H9 (cell line): ENCODE measurements around the gene NMRAL1. TPM values are rescaled to one million over a fixed set of nuclear protein-coding genes. Genes with fewer than 3 reads are reported as not detected.

ENCODE experiments used
- DNase-seq: peaks from one replicate; pipeline ENCODE4 v3.0.0-alpha.2; 2017
- H2AFZ ChIP-seq: one replicate; pipeline ENCODE4 v1.6.1; 2013; ENCODE audit warnings: mild to moderate bottlenecking, low read length, control low read depth, moderate library complexity
- H2AK5ac ChIP-seq: 2 replicates; pipeline ENCODE4 v1.6.1; 2013; ENCODE audit warnings: low read length, control low read depth, mixed read lengths; ENCODE audit not compliant: insufficient read length
- H2BK120ac ChIP-seq: one replicate; pipeline ENCODE4 v1.6.1; 2013; ENCODE audit warnings: low read depth, mild to moderate bottlenecking, low read length, control low read depth, inconsistent platforms; ENCODE audit not compliant: poor library complexity, severe bottlenecking
- H2BK12ac ChIP-seq: 2 replicates; pipeline ENCODE4 v1.6.1; 2013; ENCODE audit warnings: low read length, control low read depth, mixed read lengths, low read depth; ENCODE audit not compliant: insufficient read length
- H2BK15ac ChIP-seq: 2 replicates; pipeline ENCODE4 v1.6.1; 2013; ENCODE audit warnings: low read depth, low read length, control low read depth
- H2BK20ac ChIP-seq: one replicate; pipeline ENCODE4 v1.6.1; 2013; ENCODE audit warnings: low read depth, mild to moderate bottlenecking, low read length, control low read depth, inconsistent platforms; ENCODE audit not compliant: poor library complexity, severe bottlenecking
- H2BK5ac ChIP-seq: 2 replicates; pipeline ENCODE4 v1.6.1; 2013; ENCODE audit warnings: low read length, control low read depth, mixed read lengths; ENCODE audit not compliant: insufficient read length
- H3K14ac ChIP-seq: 2 replicates; pipeline ENCODE4 v1.6.1; 2013; ENCODE audit warnings: low read length, control low read depth; ENCODE audit not compliant: insufficient read depth
- H3K18ac ChIP-seq: 2 replicates; pipeline ENCODE4 v1.6.1; 2013; ENCODE audit warnings: low read depth, mild to moderate bottlenecking, mixed read lengths, low read length, control low read depth; ENCODE audit not compliant: insufficient read length
- H3K23ac ChIP-seq: 2 replicates; pipeline ENCODE4 v1.6.1; 2013; ENCODE audit warnings: low read length, control low read depth, mixed read lengths, low read depth; ENCODE audit not compliant: insufficient read length
- H3K23me2 ChIP-seq: 2 replicates; pipeline ENCODE4 v1.6.1; 2013; ENCODE audit warnings: low read depth, mild to moderate bottlenecking, mixed read lengths, low read length, control low read depth; ENCODE audit not compliant: insufficient read length, poor library complexity, severe bottlenecking
- H3K27ac ChIP-seq: 2 replicates; pipeline ENCODE4 v1.5.1; 2013; ENCODE audit warnings: low read length, control low read depth, mixed read lengths, low read depth; ENCODE audit not compliant: insufficient read length
- H3K27me3 ChIP-seq: 2 replicates; pipeline ENCODE4 v1.6.1; 2013; ENCODE audit warnings: low read length, control low read depth, inconsistent platforms; ENCODE audit not compliant: insufficient read depth
- H3K4ac ChIP-seq: 2 replicates; pipeline ENCODE4 v1.6.1; 2013; ENCODE audit warnings: low read depth, mild to moderate bottlenecking, control low read depth, inconsistent platforms, low read length, moderate library complexity
- H3K4me1 ChIP-seq: 2 replicates; pipeline ENCODE4 v1.6.1; 2013; ENCODE audit warnings: low read length, control low read depth, inconsistent platforms; ENCODE audit not compliant: insufficient read depth
- H3K4me2 ChIP-seq: 2 replicates; pipeline ENCODE4 v1.6.1; 2013; ENCODE audit warnings: low read length, control low read depth, mixed read lengths; ENCODE audit not compliant: insufficient read length, insufficient read depth
- H3K56ac ChIP-seq: 2 replicates; pipeline ENCODE4 v1.6.1; 2013; ENCODE audit warnings: low read depth, mild to moderate bottlenecking, mixed read lengths, low read length, control low read depth; ENCODE audit not compliant: insufficient read length
- H3K79me1 ChIP-seq: 2 replicates; pipeline ENCODE4 v1.6.1; 2013; ENCODE audit warnings: low read depth, mild to moderate bottlenecking, moderate library complexity, low read length, control low read depth, inconsistent platforms; ENCODE audit not compliant: insufficient read depth, poor library complexity, severe bottlenecking
- H3K79me2 ChIP-seq: 2 replicates; pipeline ENCODE4 v1.6.1; 2013; ENCODE audit warnings: low read length, control low read depth, inconsistent platforms; ENCODE audit not compliant: insufficient read depth
- H3K9ac ChIP-seq: 2 replicates; pipeline ENCODE4 v1.6.1; 2013; ENCODE audit warnings: low read length, control low read depth, mixed read lengths; ENCODE audit not compliant: insufficient read length; ENCODE audit errors: extremely low read depth
- H3K9me3 ChIP-seq: one replicate; pipeline ENCODE4 v1.6.1; 2013; ENCODE audit warnings: low read depth, low read length, inconsistent platforms; ENCODE audit not compliant: control insufficient read depth
- H3T11ph ChIP-seq: one replicate; pipeline ENCODE4 v1.6.1; 2013; ENCODE audit warnings: mild to moderate bottlenecking, low read length, control low read depth, inconsistent platforms
- H4K20me1 ChIP-seq: one replicate; pipeline ENCODE4 v1.6.1; 2013; ENCODE audit not compliant: control insufficient read depth, insufficient read length, insufficient read depth
- H4K5ac ChIP-seq: 2 replicates; pipeline ENCODE4 v1.6.1; 2013; ENCODE audit warnings: low read depth, mild to moderate bottlenecking, mixed read lengths, low read length, control low read depth; ENCODE audit not compliant: insufficient read length
- H4K8ac ChIP-seq: replicated peaks from 2 replicates; pipeline ENCODE4 v1.6.1; 2013; ENCODE audit warnings: low read length, control low read depth, mixed read lengths, low read depth; ENCODE audit not compliant: insufficient read length
- H4K91ac ChIP-seq: 2 replicates; pipeline ENCODE4 v1.6.1; 2013; ENCODE audit warnings: low read depth, mild to moderate bottlenecking, moderate library complexity, mixed read lengths, low read length, control low read depth; ENCODE audit not compliant: insufficient read length
- H3K27ac Mint-ChIP-seq, 3 experiments: 2 replicates in 2 of 3; 3 replicates in 1 of 3; pipeline ENCODE4 v1.8.0; 2020 to 2021; ENCODE audit warnings: mixed read lengths in 3 of 3, mild to moderate bottlenecking in 1 of 3, moderate library complexity in 1 of 3
- H3K27me3 Mint-ChIP-seq: 2 replicates; pipeline ENCODE4 v1.8.0; 2021; ENCODE audit warnings: low read depth, mild to moderate bottlenecking, moderate library complexity, mixed read lengths
- H3K36me3 Mint-ChIP-seq, 3 experiments: 2 replicates in 2 of 3; 3 replicates in 1 of 3; pipeline ENCODE4 v1.8.0; 2020 to 2021; ENCODE audit warnings: low read depth in 3 of 3, mixed read lengths in 3 of 3; ENCODE audit not compliant: insufficient read depth in 1 of 3
- H3K4me1 Mint-ChIP-seq, 2 experiments: 2 replicates each; pipeline ENCODE4 v1.8.0; 2020; ENCODE audit warnings: mixed read lengths in 2 of 2
- H3K4me3 Mint-ChIP-seq, 2 experiments: 2 replicates in 1 of 2; 3 replicates in 1 of 2; pipeline ENCODE4 v1.8.0; 2020 to 2021; ENCODE audit warnings: mild to moderate bottlenecking in 2 of 2, mixed read lengths in 2 of 2, moderate library complexity in 1 of 2
- H3K9me3 Mint-ChIP-seq, 2 experiments: 2 replicates in 1 of 2; 3 replicates in 1 of 2; pipeline ENCODE4 v1.8.0; 2020; ENCODE audit warnings: mild to moderate bottlenecking in 2 of 2, mixed read lengths in 2 of 2, moderate library complexity in 1 of 2
- CTCF ChIP-seq: fragments of 200-600 bp; sonication (generic); conservative IDR thresholded peaks from 3 replicates; pipeline ENCODE4 v1.8.0; 2021; ENCODE audit warnings: antibody characterized with exemption, mild to moderate bottlenecking
- WGBS: extraction: QIAGEN DNeasy Blood & Tissue Kit; methylation state at CpG from one replicate; pipeline ENCODE4 v1.1.7; 2013; ENCODE audit warnings: missing lambda C conversion rate, low lambda C conversion rate, mixed read lengths; ENCODE audit not compliant: insufficient read length; ENCODE audit errors: extremely low coverage; 5-methylcytosine and 5-hydroxymethylcytosine counted together
- total RNA-seq: library from RNA; stranded (reverse); gene quantifications from 2 replicates; pipeline ENCODE4 v1.2.1, GENCODE V29; 2021

Gene NMRAL1
- total RNA-seq, 1 experiment from 2014 or later, result 78.9 TPM

GRCh38 chr16:4481526-4481925, 7.1 kb upstream of the NMRAL1 start:
- Mint-ChIP-seq H3K9me3 (no peaks in the 10 kb centered on the region; a peak in 1 of 5 replicates), H3K4me3 (no peak overlapping the region), H3K27me3 (no peaks in the 10 kb centered on the region), H3K4me1 (peaks cover 9 to 17% of the 10 kb centered on the region in 2 experiments), H3K27ac (peak overlapping the region in 1 of 3 experiments; percentile 21; a peak in 2 of 7 replicates), H3K36me3 (peaks cover 0 to 18% (median 0%) of the 10 kb centered on the region in 3 experiments; a peak in 3 of 7 replicates)
- peaks cover 3% of the 10 kb centered on the region for H3K79me1 ChIP-seq
- WGBS, result no CpG with 5 or more reads among the region's 2 CpGs
- no peak overlapping the region for H3T11ph ChIP-seq
- H3K56ac ChIP-seq, result no peak overlapping the region
- H3K18ac ChIP-seq, result no peak overlapping the region
- H4K20me1 ChIP-seq, result no peaks in the 10 kb centered on the region
- H2AK5ac ChIP-seq, result no peak overlapping the region
- no peak overlapping the region for H3K4me2 ChIP-seq
- no peaks in the 10 kb centered on the region; the same call in 1 of the 2 replicates for H3K4me1 ChIP-seq
- H2BK20ac ChIP-seq, result no peak overlapping the region
- no peak overlapping the region for H4K8ac ChIP-seq
- no peaks in the 10 kb centered on the region for H3K9me3 ChIP-seq
- no peak overlapping the region for H2AFZ ChIP-seq
- H4K5ac ChIP-seq, result no peak overlapping the region
- no peak overlapping the region for H4K91ac ChIP-seq
- peaks cover 4% of the 10 kb centered on the region for H3K23me2 ChIP-seq
- peak overlapping the region; percentile 22 for H3K9ac ChIP-seq
- H3K23ac ChIP-seq, result peak overlapping the region; percentile 70
- H2BK15ac ChIP-seq, result no peak overlapping the region
- H3K79me2 ChIP-seq, result no peaks in the 10 kb centered on the region; the same call in 1 of the 2 replicates
- peak overlapping the region; percentile 64 for H2BK5ac ChIP-seq
- no peak for TF ChIP-seq CTCF
- no peak overlapping the region for H3K4ac ChIP-seq
- no peak overlapping the region for H3K27ac ChIP-seq
- no peak overlapping the region for H3K14ac ChIP-seq
- no peaks in the 10 kb centered on the region for H3K27me3 ChIP-seq
- no peak overlapping the region for H2BK12ac ChIP-seq
- no peak overlapping the region for H2BK120ac ChIP-seq
- no peak for DNase-seq
